WTC11 (cell line): Measurements from ENCODE around the gene MCCC1. TPM values are rescaled to one million over a fixed set of nuclear protein-coding genes. Genes with fewer than 3 reads are reported as not detected.
"Not testable (repeated sequence)": the region's sequence is repeated elsewhere in the genome, so short reads cannot be mapped to it uniquely, and the experiment has no call there.

Source experiments
- ATAC-seq: fragments of 200-7000 bp; cut with Tn5 transposase; 2 replicates; pipeline ENCODE4 v1.10.0; 2021; ENCODE audit warnings: mild to moderate bottlenecking, moderate library complexity
- CTCF ChIA-PET: fragments of 300-600 bp; sonication (Branson Sonifier 250); formaldehyde crosslinking; loops from one replicate; lab custom pipeline; 2021; ENCODE audit warnings: antibody characterized with exemption; lab: Charles Lee
- POLR2A ChIA-PET: fragments of 350-600 bp; sonication (Branson Sonifier 250); formaldehyde crosslinking; loops from one replicate; lab custom pipeline; 2021; ENCODE audit warnings: antibody characterized with exemption; lab: Charles Lee
- DNase-seq: peaks from one replicate; pipeline ENCODE4 v3.0.0; 2021; ENCODE audit warnings: low spot score
- H3K27ac Mint-ChIP-seq: 2 replicates; pipeline ENCODE4 v1.8.0; 2021; ENCODE audit warnings: mixed read lengths
- H3K27me3 Mint-ChIP-seq: 2 replicates; pipeline ENCODE4 v1.8.0; 2021; ENCODE audit warnings: low read depth, mild to moderate bottlenecking, moderate library complexity, mixed read lengths
- H3K36me3 Mint-ChIP-seq: 2 replicates; pipeline ENCODE4 v1.8.0; 2021; ENCODE audit warnings: mixed read lengths
- H3K4me1 Mint-ChIP-seq: 2 replicates; pipeline ENCODE4 v1.8.0; 2022; ENCODE audit warnings: mixed read lengths
- H3K4me3 Mint-ChIP-seq: 2 replicates; pipeline ENCODE4 v1.8.0; 2021; ENCODE audit warnings: mild to moderate bottlenecking, moderate library complexity, mixed read lengths
- H3K9me3 Mint-ChIP-seq: 2 replicates; pipeline ENCODE4 v1.8.0; 2021; ENCODE audit warnings: mixed read lengths
- CDX4 ChIP-seq: fragments of 250-450 bp; sonication (Bioruptor Pico); IDR thresholded peaks from 2 replicates; pipeline ENCODE4 v1.9.0; 2021; ENCODE audit warnings: moderate library complexity, mild to moderate bottlenecking, inconsistent platforms, borderline replicate concordance
- FOXJ3 ChIP-seq: sonication (generic); formaldehyde crosslinking; IDR thresholded peaks from 2 replicates; pipeline ENCODE4 v1.9.0; 2021; ENCODE audit warnings: missing genetic modification reagents, mild to moderate bottlenecking, borderline replicate concordance
- HMGXB4 ChIP-seq: sonication (generic); formaldehyde crosslinking; IDR thresholded peaks from 2 replicates; pipeline ENCODE4 v1.8.1; 2023; ENCODE audit warnings: mild to moderate bottlenecking, moderate library complexity, missing genetic modification reagents
- JAZF1 ChIP-seq: fragments of 250-450 bp; sonication (Bioruptor Pico); IDR thresholded peaks from 2 replicates; pipeline ENCODE4 v1.9.0; 2021; ENCODE audit warnings: moderate library complexity, mild to moderate bottlenecking, inconsistent platforms
- NR1H2 ChIP-seq: sonication (generic); formaldehyde crosslinking; IDR thresholded peaks from 2 replicates; pipeline ENCODE4 v1.9.0; 2021; ENCODE audit warnings: mild to moderate bottlenecking, moderate library complexity, missing genetic modification reagents
- SOX15 ChIP-seq: fragments of 250-450 bp; sonication (Bioruptor Pico); IDR thresholded peaks from 2 replicates; pipeline ENCODE4 v1.9.0; 2021; ENCODE audit warnings: mild to moderate bottlenecking
- STAT6 ChIP-seq: sonication (generic); formaldehyde crosslinking; conservative IDR thresholded peaks from 2 replicates; pipeline ENCODE4 v1.8.1; 2023; ENCODE audit warnings: mild to moderate bottlenecking, low read depth, missing genetic modification reagents, moderate library complexity
- TEAD4 ChIP-seq: sonication (generic); formaldehyde crosslinking; IDR thresholded peaks from 2 replicates; pipeline ENCODE4 v1.8.0; 2022; ENCODE audit warnings: mild to moderate bottlenecking, missing genetic modification reagents
- TP53 ChIP-seq: sonication (generic); formaldehyde crosslinking; IDR thresholded peaks from 2 replicates; pipeline ENCODE4 v1.8.1; 2023; ENCODE audit warnings: mild to moderate bottlenecking, missing genetic modification reagents
- USF1 ChIP-seq: sonication (generic); formaldehyde crosslinking; IDR thresholded peaks from 2 replicates; pipeline ENCODE4 v1.8.0; 2022; ENCODE audit warnings: mild to moderate bottlenecking, missing genetic modification reagents
- ZBTB43 ChIP-seq: sonication (generic); formaldehyde crosslinking; IDR thresholded peaks from 2 replicates; pipeline ENCODE4 v1.8.1; 2023; ENCODE audit warnings: mild to moderate bottlenecking, missing genetic modification reagents
- ZNF121 ChIP-seq: sonication (generic); formaldehyde crosslinking; IDR thresholded peaks from 2 replicates; pipeline ENCODE4 v1.8.0; 2023; ENCODE audit warnings: missing genetic modification reagents
- ZNF281 ChIP-seq: sonication (generic); formaldehyde crosslinking; IDR thresholded peaks from 2 replicates; pipeline ENCODE4 v1.8.0; 2023; ENCODE audit warnings: mild to moderate bottlenecking, missing genetic modification reagents
- ZNF423 ChIP-seq: fragments of 250-450 bp; sonication (Bioruptor Pico); IDR thresholded peaks from 2 replicates; pipeline ENCODE4 v2.1.2; 2022; ENCODE audit warnings: mild to moderate bottlenecking, moderate library complexity
- total RNA-seq: library from RNA; stranded (reverse); gene quantifications from 3 replicates; pipeline ENCODE4 v1.2.3, GENCODE V29; 2021

Gene MCCC1
- total RNA-seq, 1 experiment from 2014 or later = 19.5 TPM

- TF ChIP-seq ZNF281 (CRISPR knock-in tag) = no peak
- TF ChIP-seq, all 79 proteins: peak for 0
Measured at GRCh38 chr3:183073839-183074238, 25.5 kb downstream of the MCCC1 start (continued).

GRCh38 chr3:183070892-183071291 lies 28.4 kb downstream of the MCCC1 start:
- TF ChIP-seq HMGXB4 = no peak
- no peak for TF ChIP-seq USF1 (CRISPR knock-in tag)
- no peak for TF ChIP-seq SOX15 (CRISPR knock-in tag)
- TF ChIP-seq NR1H2 (CRISPR knock-in tag) = no peak
- no peak for TF ChIP-seq ZBTB43 (CRISPR knock-in tag)
- TF ChIP-seq ZNF423 (CRISPR knock-in tag) = no peak
- no peak for TF ChIP-seq CDX4 (CRISPR knock-in tag)
- no peaks in the 10 kb centered on the region for H3K4me1 Mint-ChIP-seq
- ChIA-PET POLR2A (no interaction called here), CTCF (no interaction called here)
- ATAC-seq (no peak), DNase-seq (no peak)
- no peak overlapping the region for H3K27ac Mint-ChIP-seq
- peaks cover 28% of the 10 kb centered on the region for H3K9me3 Mint-ChIP-seq
- no peaks in the 10 kb centered on the region for H3K27me3 Mint-ChIP-seq
- no peak overlapping the region for H3K4me3 Mint-ChIP-seq
- peaks cover 48% of the 10 kb centered on the region for H3K36me3 Mint-ChIP-seq

- ATAC-seq = no peak
- no peak for DNase-seq
- Mint-ChIP-seq H3K9me3 (peaks cover 17% of the 10 kb centered on the region), H3K4me1 (peaks cover 7% of the 10 kb centered on the region; the same call in 1 of the 2 replicates), H3K36me3 (peaks cover 45% of the 10 kb centered on the region), H3K27ac (no peak overlapping the region), H3K4me3 (no peak overlapping the region), H3K27me3 (no peaks in the 10 kb centered on the region)
- CTCF ChIA-PET = interaction anchor here (0.8 kb wide), 1 partner anchor 17 kb away, joined by 6 read pairs; no protein-coding TSS in a partner anchor
- POLR2A ChIA-PET = no interaction called here
- TF ChIP-seq STAT6 (no peak), FOXJ3 (CRISPR knock-in tag) (no peak), TEAD4 (CRISPR knock-in tag) (no peak), ZNF423 (CRISPR knock-in tag) (no peak), JAZF1 (CRISPR knock-in tag) (no peak), TP53 (CRISPR knock-in tag) (no peak), ZNF121 (CRISPR knock-in tag) (no peak)
Measured at GRCh38 chr3:183069086-183069485, 30.2 kb downstream of the MCCC1 start.

GRCh38 chr3:183066891-183067290 lies 32.4 kb downstream of the MCCC1 start:
- POLR2A ChIA-PET, ATAC-seq, H3K27ac Mint-ChIP-seq, DNase-seq, H3K4me3 Mint-ChIP-seq, H3K27me3 Mint-ChIP-seq, H3K4me1 Mint-ChIP-seq, CTCF ChIA-PET: not testable (repeated sequence)
- H3K9me3 Mint-ChIP-seq = peaks cover 17% of the 10 kb centered on the region
- H3K36me3 Mint-ChIP-seq = peaks cover 57% of the 10 kb centered on the region
